Sigmoid colon (tissue), 4 donors: ENCODE measurements around the gene DYRK1A.

Experiments used
- CTCF ChIP-seq, 4 experiments: fragments of 450-650 bp in 3 of 4; fragments of 200-600 bp in 1 of 4; IDR thresholded peaks; one replicate each; pipeline ENCODE4 v1.5.1; 2016 to 2019; ENCODE audit warnings: antibody characterized with exemption in 4 of 4, mild to moderate bottlenecking in 3 of 4, moderate library complexity in 2 of 4
- POLR2A ChIP-seq, 2 donors: fragments of 450-650 bp; IDR thresholded peaks; one replicate each; pipeline ENCODE4 v1.6.1; 2016; ENCODE audit warnings: antibody characterized with exemption in 2 of 2, mild to moderate bottlenecking in 2 of 2, moderate library complexity in 2 of 2
- POLR2AphosphoS5 ChIP-seq, 4 donors: sonication (generic); formaldehyde crosslinking; IDR thresholded peaks; one replicate each; pipeline ENCODE4 v1.6.1; 2017; ENCODE audit warnings: antibody characterized with exemption in 4 of 4

- no peak for TF ChIP-seq CTCF (IDR thresholded peaks at IDR 0.05)
- TF ChIP-seq POLR2A (IDR thresholded peaks at IDR 0.05) = no peak
- TF ChIP-seq POLR2AphosphoS5 (IDR thresholded peaks at IDR 0.05) = no peak
Observed at GRCh38 chr21:37419228-37419906, 52.8 kb downstream of the DYRK1A start.
